NK-92 treated with Interleukin-12 subunit alpha and Interleukin-12 subunit beta, amount 100 ng/mL, for 24 hours (cell line): ENCODE measurements around the gene TSPEAR.

Experiments used
- DNase-seq: peaks from one replicate; lab custom pipeline; 2025; lab: John Stamatoyannopoulos, UW

Gene TSPEAR

GRCh38 chr21:44740742-44741141 is 29.4 kb upstream of the TSPEAR start:
- DNase-seq = no peak

- no peak for DNase-seq
Measured at GRCh38 chr21:44739316-44739715, 27.9 kb upstream of the TSPEAR start.

GRCh38 chr21:44738621-44739020 is 27.2 kb upstream of the TSPEAR start:
- no peak for DNase-seq

GRCh38 chr21:44737706-44738354 is 26.5 kb upstream of the TSPEAR start:
- no peak for DNase-seq

GRCh38 chr21:44736291-44737004 is 25.1 kb upstream of the TSPEAR start:
- no peak for DNase-seq

GRCh38 chr21:44735821-44736220 is 24.4 kb upstream of the TSPEAR start:
- DNase-seq = no peak

- no peak for DNase-seq
Measured at GRCh38 chr21:44734841-44735240, 23.5 kb upstream of the TSPEAR start.

- no peak for DNase-seq
Measured at GRCh38 chr21:44734026-44734745, 22.8 kb upstream of the TSPEAR start.

GRCh38 chr21:44732956-44733355 is 21.6 kb upstream of the TSPEAR start:
- DNase-seq = no peak

- no peak for DNase-seq
Measured at GRCh38 chr21:44732263-44732662, 20.9 kb upstream of the TSPEAR start.

- DNase-seq = no peak
Measured at GRCh38 chr21:44730951-44731579, 19.7 kb upstream of the TSPEAR start.

- no peak for DNase-seq
Measured at GRCh38 chr21:44730028-44730395, 18.6 kb upstream of the TSPEAR start.

GRCh38 chr21:44729336-44730027 is 18.1 kb upstream of the TSPEAR start:
- no peak for DNase-seq

- DNase-seq = no peak
Measured at GRCh38 chr21:44728716-44729115, 17.3 kb upstream of the TSPEAR start.

- DNase-seq = no peak
Measured at GRCh38 chr21:44727757-44728156, 16.4 kb upstream of the TSPEAR start.

- DNase-seq = no peak
Measured at GRCh38 chr21:44727321-44727720, 15.9 kb upstream of the TSPEAR start.

GRCh38 chr21:44726826-44727225 is 15.5 kb upstream of the TSPEAR start:
- no peak for DNase-seq

GRCh38 chr21:44724926-44725325 is 13.6 kb upstream of the TSPEAR start:
- DNase-seq = no peak

GRCh38 chr21:44724196-44724595 is 12.8 kb upstream of the TSPEAR start:
- DNase-seq = no peak

GRCh38 chr21:44723177-44724131 is 12.1 kb upstream of the TSPEAR start:
- no peak for DNase-seq

GRCh38 chr21:44722731-44723130 is 11.4 kb upstream of the TSPEAR start:
- DNase-seq = no peak
